Measurements from ENCODE around the gene MNAT1.

Gene MNAT1

DNA sequence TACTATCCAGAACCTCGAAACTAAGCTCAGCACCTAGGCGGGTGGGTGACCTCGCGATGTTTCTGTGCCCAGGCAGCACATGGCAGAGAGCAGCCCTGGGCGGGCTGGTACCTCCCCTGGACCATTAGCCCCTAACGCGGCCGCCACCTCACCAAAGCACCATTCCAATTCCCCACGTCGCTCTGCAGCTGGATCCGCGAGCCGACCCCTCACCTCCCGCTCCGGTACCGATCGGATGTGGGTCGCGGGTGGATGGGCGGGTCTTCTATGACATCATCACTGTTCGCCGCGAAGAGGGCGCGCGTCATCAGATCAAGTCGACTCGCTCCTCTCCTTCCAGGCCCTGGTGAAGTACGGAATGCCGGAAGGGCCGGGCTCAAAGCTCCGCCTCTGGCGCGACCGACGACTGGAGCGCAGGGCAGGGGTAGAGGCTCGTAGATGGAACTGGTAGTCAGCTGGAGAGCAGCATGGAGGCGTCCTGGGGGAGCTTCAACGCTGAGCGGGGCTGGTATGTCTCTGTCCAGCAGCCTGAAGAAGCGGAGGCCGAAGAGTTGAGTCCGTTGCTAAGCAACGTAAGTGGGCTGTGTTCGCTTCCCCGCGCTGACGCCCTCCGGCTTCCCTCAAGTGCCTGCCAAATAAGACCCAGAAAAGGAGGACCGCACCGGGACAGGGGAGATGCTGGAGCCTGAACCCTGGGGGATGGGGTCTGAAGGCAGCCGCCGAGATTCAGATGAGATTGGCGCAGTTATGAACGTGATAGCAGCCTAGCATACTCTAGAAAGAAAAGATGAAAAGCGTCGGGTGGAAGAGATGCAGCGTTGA is 246.5 kb downstream of the MNAT1 start, which contains the start of the genes SLC38A6 and TRMT5:
Gene SLC38A6, plus strand, starts transcription at position 435 of the 822 bp plus-strand sequence. Its CDS starts 33 bp downstream, at position 468.
Gene TRMT5, minus strand, starts transcription at position 269 of the 822 bp plus-strand sequence. Its CDS starts 106 bp downstream, at position 163.
- no peaks in the 10 kb centered on the region for H3K27me3 Mint-ChIP-seq
- H3K4me1 Mint-ChIP-seq (ENCODE audit: low read depth): peaks cover 36% of the 10 kb centered on the region
- H3K4me3 Mint-ChIP-seq: no peak within 1 kb of the TSS
- H3K9me3 Mint-ChIP-seq: no peaks in the 10 kb centered on the region
- intact Hi-C loops (cut with micrococcal nuclease): loop anchor here (5.0 kb wide), 1 partner anchor 324 kb away; no protein-coding TSS in a partner anchor
- no peak within 1 kb of the TSS for H3K27ac Mint-ChIP-seq
- peaks cover 21% of the 10 kb centered on the region for H3K36me3 Mint-ChIP-seq (ENCODE audit: low read depth)

DNA sequence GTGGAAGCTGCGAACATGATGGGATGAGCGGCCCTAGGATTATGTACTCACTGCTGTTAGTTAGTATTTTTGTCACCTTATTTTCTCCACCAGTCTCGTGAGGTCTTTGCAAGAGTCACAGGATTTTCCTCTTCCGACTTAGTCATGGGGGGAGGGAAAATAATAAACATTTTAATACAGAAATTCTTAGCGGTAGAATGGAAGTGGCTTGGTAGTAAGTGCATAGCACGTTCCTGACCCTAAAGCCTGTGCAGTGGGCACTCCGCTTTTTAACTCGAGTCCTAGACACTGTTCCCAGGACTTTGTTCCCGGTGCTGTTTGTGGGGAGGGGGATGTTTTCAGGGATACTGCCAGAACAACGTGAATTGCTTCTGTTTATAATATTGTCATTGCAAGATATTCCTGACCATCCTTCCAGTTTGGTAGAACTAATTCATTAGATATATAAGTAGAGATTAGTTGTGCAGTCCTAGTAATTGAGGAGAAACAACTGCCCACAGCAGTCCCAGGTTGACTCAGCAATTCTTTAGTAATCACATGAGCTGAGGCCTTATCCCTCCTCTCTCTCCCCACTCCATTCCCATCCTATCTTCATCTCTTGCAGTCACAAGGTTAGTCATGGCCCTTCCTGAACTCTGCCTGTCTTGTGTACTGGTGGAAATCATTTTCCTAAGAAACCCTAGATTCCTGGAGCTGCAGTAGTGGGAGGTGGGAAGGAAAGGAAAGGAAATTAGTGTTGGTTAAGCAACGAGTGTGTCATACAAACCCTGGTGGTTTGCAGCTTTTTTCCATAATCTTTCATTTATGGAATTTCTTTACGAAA is 247.3 kb downstream of the MNAT1 start:
- intact Hi-C loops (cut with micrococcal nuclease): loop anchor here (5.0 kb wide), 1 partner anchor 325 kb away; no protein-coding TSS in a partner anchor
- peaks cover 38% of the 10 kb centered on the region for H3K4me1 Mint-ChIP-seq (ENCODE audit: low read depth)
- H3K27ac Mint-ChIP-seq: no peak overlapping the region
- no peak overlapping the region for H3K4me3 Mint-ChIP-seq
- H3K9me3 Mint-ChIP-seq: no peaks in the 10 kb centered on the region
- H3K27me3 Mint-ChIP-seq: no peaks in the 10 kb centered on the region
- H3K36me3 Mint-ChIP-seq (ENCODE audit: low read depth): peaks cover 13% of the 10 kb centered on the region

- H3K27ac Mint-ChIP-seq: peak overlapping the region; percentile 82
- peak overlapping the region; percentile 71 for H3K4me3 Mint-ChIP-seq
- peaks cover 35% of the 10 kb centered on the region for H3K4me1 Mint-ChIP-seq (ENCODE audit: low read depth)
- peaks cover 5% of the 10 kb centered on the region for H3K36me3 Mint-ChIP-seq (ENCODE audit: low read depth)
- no peaks in the 10 kb centered on the region for H3K27me3 Mint-ChIP-seq
- intact Hi-C loops (cut with micrococcal nuclease): loop anchor here (5.0 kb wide), 1 partner anchor 327 kb away; no protein-coding TSS in a partner anchor
- H3K9me3 Mint-ChIP-seq: no peaks in the 10 kb centered on the region
Observed at GRCh38 chr14:60984196-60984595, 249.6 kb downstream of the MNAT1 start.

GRCh38 chr14:60986500-60986899 is 251.9 kb downstream of the MNAT1 start:
- Mint-ChIP-seq H3K27ac (no peak overlapping the region), H3K36me3 (ENCODE audit: low read depth) (no peaks in the 10 kb centered on the region), H3K4me1 (ENCODE audit: low read depth) (peaks cover 25% of the 10 kb centered on the region), H3K9me3 (no peaks in the 10 kb centered on the region), H3K27me3 (no peaks in the 10 kb centered on the region), H3K4me3 (peak overlapping the region; percentile 72)
- intact Hi-C loops (cut with micrococcal nuclease): loop anchor here (5.0 kb wide), 2 partner anchors 41 to 116 kb away; no protein-coding TSS in a partner anchor

DNA sequence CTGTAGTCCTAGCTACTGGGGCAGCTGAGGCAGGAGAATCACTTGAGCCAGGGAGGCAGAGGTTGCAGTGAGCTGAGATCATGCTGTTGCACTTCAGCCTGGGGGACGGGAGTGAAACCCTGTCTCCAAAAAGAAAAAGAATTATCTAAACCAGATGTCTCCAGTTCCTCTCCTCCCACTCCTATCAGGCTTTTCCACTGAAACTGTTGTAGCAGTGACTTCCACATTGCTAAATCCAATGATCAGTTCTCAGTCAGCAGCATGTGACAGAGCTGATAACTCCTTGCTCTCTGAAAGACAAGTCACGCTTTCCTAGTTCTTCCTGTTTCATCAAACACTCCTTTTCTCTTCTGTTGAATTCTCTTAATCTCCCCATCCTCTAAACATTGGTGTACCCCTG is 255.0 kb downstream of the MNAT1 start:
- intact Hi-C loops (cut with micrococcal nuclease): loop anchor here (5.0 kb wide), 2 partner anchors 38 to 113 kb away; no protein-coding TSS in a partner anchor
- Mint-ChIP-seq H3K27me3 (no peaks in the 10 kb centered on the region), H3K4me1 (ENCODE audit: low read depth) (peaks cover 19% of the 10 kb centered on the region), H3K4me3 (no peak overlapping the region), H3K27ac (no peak overlapping the region), H3K36me3 (ENCODE audit: low read depth) (no peaks in the 10 kb centered on the region), H3K9me3 (no peaks in the 10 kb centered on the region)

DNA sequence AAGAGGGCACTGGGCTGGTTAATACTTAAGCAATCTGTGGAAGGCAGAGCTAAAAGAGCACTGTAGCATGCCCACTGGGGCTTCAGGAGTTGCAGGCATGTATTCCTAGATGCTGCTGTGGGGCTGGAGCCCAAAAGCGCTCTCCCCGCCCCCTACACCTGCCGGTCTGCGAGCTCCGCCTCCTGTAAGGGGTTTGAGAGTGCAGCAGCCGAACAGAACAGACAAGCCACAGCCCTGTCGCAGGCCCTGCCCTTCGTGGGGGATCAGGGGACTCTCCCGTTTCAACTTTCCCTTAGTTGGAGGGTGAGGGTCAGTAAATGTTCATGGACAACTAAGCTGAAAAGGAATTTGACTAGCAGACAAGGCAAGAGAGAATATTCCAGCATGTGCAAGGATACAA is 264.1 kb downstream of the MNAT1 start:
- peaks cover 40% of the 10 kb centered on the region for H3K36me3 Mint-ChIP-seq (ENCODE audit: low read depth)
- H3K4me1 Mint-ChIP-seq (ENCODE audit: low read depth): peaks cover 45% of the 10 kb centered on the region
- no peaks in the 10 kb centered on the region for H3K9me3 Mint-ChIP-seq
- no peaks in the 10 kb centered on the region for H3K27me3 Mint-ChIP-seq
- intact Hi-C loops (cut with micrococcal nuclease): no loop called here
- no peak overlapping the region for H3K4me3 Mint-ChIP-seq
- H3K27ac Mint-ChIP-seq: peak overlapping the region; percentile 62

DNA sequence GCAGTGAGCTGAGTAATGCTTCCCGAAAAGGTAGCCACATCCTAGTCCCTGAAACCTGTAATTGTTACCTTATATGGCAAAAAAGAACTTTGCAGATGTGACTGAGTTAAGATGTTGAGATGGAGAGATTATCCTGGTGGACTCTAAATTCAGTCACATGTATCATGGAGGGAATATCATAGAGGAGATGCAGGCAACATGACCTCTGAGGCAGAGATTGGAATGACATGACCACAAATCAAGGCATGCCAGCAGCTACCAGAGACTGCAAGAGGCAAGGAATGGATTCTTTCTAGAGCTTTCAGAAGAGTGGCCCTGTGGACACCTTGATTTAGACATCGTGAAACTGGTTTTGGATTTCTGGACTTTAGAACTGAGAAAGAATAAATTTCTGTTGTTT is 265.0 kb downstream of the MNAT1 start:
- Mint-ChIP-seq H3K27me3 (no peaks in the 10 kb centered on the region), H3K36me3 (ENCODE audit: low read depth) (peaks cover 49% of the 10 kb centered on the region), H3K9me3 (no peaks in the 10 kb centered on the region), H3K27ac (no peak overlapping the region), H3K4me1 (ENCODE audit: low read depth) (peaks cover 45% of the 10 kb centered on the region), H3K4me3 (no peak overlapping the region)
- intact Hi-C loops (cut with micrococcal nuclease): no loop called here

- H3K27me3 Mint-ChIP-seq: no peaks in the 10 kb centered on the region
- intact Hi-C loops (cut with micrococcal nuclease): no loop called here
- no peak overlapping the region for H3K4me3 Mint-ChIP-seq
- H3K9me3 Mint-ChIP-seq: no peaks in the 10 kb centered on the region
- no peak overlapping the region for H3K27ac Mint-ChIP-seq
- peaks cover 14% of the 10 kb centered on the region for H3K4me1 Mint-ChIP-seq (ENCODE audit: low read depth)
- peaks cover 61% of the 10 kb centered on the region for H3K36me3 Mint-ChIP-seq (ENCODE audit: low read depth)
Observed at GRCh38 chr14:61003571-61003970, 269.0 kb downstream of the MNAT1 start.

- Mint-ChIP-seq H3K9me3 (no peaks in the 10 kb centered on the region), H3K27ac (no peak overlapping the region), H3K36me3 (ENCODE audit: low read depth) (peaks cover 47% of the 10 kb centered on the region), H3K4me3 (no peak overlapping the region), H3K27me3 (no peaks in the 10 kb centered on the region), H3K4me1 (ENCODE audit: low read depth) (no peaks in the 10 kb centered on the region)
- intact Hi-C loops (cut with micrococcal nuclease): no loop called here
Observed at GRCh38 chr14:61019537-61019936, 285.0 kb downstream of the MNAT1 start.

Measured in dendritic cell treated with granulocyte-macrophage colony-stimulating factor and Interleukin-4, amounts not matched to agents 40 ng/mL and 50 ng/mL, for 4 days (primary cell).